Neural cell (in vitro differentiated cells): Measurements from ENCODE around the gene GAB2. TPM values are rescaled to one million over a fixed set of nuclear protein-coding genes. Genes with fewer than 3 reads are reported as not detected.

ENCODE experiments used
- H2AFZ ChIP-seq: fragments of 200-600, 300-800 bp; sonication (generic), shearing (Covaris generic); 2 replicates; pipeline ENCODE4 v1.6.0; 2014; ENCODE audit warnings: low read depth, mild to moderate bottlenecking, antibody characterized with exemption, low read length, moderate library complexity
- H3F3A ChIP-seq: fragments of 200-600 bp; shearing (Covaris generic); 2 replicates; pipeline ENCODE4 v1.6.1; 2016; ENCODE audit warnings: mild to moderate bottlenecking, moderate library complexity, mixed read lengths, antibody characterized with exemption, low read length; ENCODE audit not compliant: insufficient read depth, poor library complexity, severe bottlenecking
- H3K27ac ChIP-seq: fragments of 200-600, 300-800 bp; sonication (generic), shearing (Covaris generic); 2 replicates; pipeline ENCODE4 v1.5.1; 2014; ENCODE audit warnings: mild to moderate bottlenecking, low read length, moderate library complexity
- H3K27me3 ChIP-seq: fragments of 300-800, 200-600 bp; sonication (generic), shearing (Covaris generic); 2 replicates; pipeline ENCODE4 v1.6.0; 2014; ENCODE audit warnings: mild to moderate bottlenecking, low read depth, low read length, moderate library complexity; ENCODE audit not compliant: insufficient read depth
- H3K36me3 ChIP-seq: fragments of 300-800, 200-600 bp; sonication (generic), shearing (Covaris generic); 2 replicates; pipeline ENCODE4 v1.5.1; 2014; ENCODE audit warnings: mild to moderate bottlenecking, antibody characterized with exemption, low read length, moderate library complexity; ENCODE audit not compliant: insufficient read depth
- H3K4me2 ChIP-seq: fragments of 300-800, 200-600 bp; sonication (generic), shearing (Covaris generic); 2 replicates; pipeline ENCODE4 v1.6.0; 2014; ENCODE audit warnings: mild to moderate bottlenecking, low read length
- H3K4me3 ChIP-seq: fragments of 300-800, 200-600 bp; sonication (generic), shearing (Covaris generic); 2 replicates; pipeline ENCODE4 v1.5.1; 2014; ENCODE audit warnings: mild to moderate bottlenecking, low read length, moderate library complexity
- H3K79me2 ChIP-seq: fragments of 200-600 bp; shearing (Covaris generic); replicated peaks from 2 replicates; pipeline ENCODE4 v1.6.0; 2014; ENCODE audit warnings: mild to moderate bottlenecking, low read length, moderate library complexity; ENCODE audit not compliant: insufficient read depth
- H3K9ac ChIP-seq: fragments of 300-800, 200-600 bp; sonication (generic), shearing (Covaris generic); 2 replicates; pipeline ENCODE4 v1.6.1; 2016; ENCODE audit warnings: mild to moderate bottlenecking, low read length, mixed read lengths
- H3K9me2 ChIP-seq: fragments of 200-600 bp; shearing (Covaris generic); 2 replicates; pipeline ENCODE4 v1.6.1; 2016; ENCODE audit warnings: mild to moderate bottlenecking, low read length, mixed read lengths; ENCODE audit not compliant: insufficient read depth
- H3K9me3 ChIP-seq: fragments of 200-600, 300-800 bp; sonication (generic), shearing (Covaris generic); 2 replicates; pipeline ENCODE4 v1.6.1; 2016; ENCODE audit warnings: mild to moderate bottlenecking, mixed run types, low read length, moderate library complexity, mixed read lengths
- H4K20me1 ChIP-seq: fragments of 200-600 bp; shearing (Covaris generic); 2 replicates; pipeline ENCODE4 v1.6.1; 2016; ENCODE audit warnings: mild to moderate bottlenecking, mixed run types; ENCODE audit not compliant: insufficient read depth
- EP300 ChIP-seq: fragments of 450-650 bp; conservative IDR thresholded peaks from 2 replicates; pipeline ENCODE4 v1.6.1; 2014; ENCODE audit warnings: antibody characterized with exemption, mild to moderate bottlenecking, moderate library complexity; ENCODE audit not compliant: poor library complexity, severe bottlenecking
- EZH2 ChIP-seq: fragments of 200-600, 300-800 bp; shearing (Covaris generic), sonication (generic); IDR thresholded peaks from 2 replicates; pipeline ENCODE4 v1.6.1; 2014; ENCODE audit warnings: antibody characterized with exemption, low read length, borderline replicate concordance, mild to moderate bottlenecking; ENCODE audit not compliant: insufficient read depth, poor library complexity, severe bottlenecking
- POLR2AphosphoS5 ChIP-seq: IDR thresholded peaks from 2 replicates; pipeline ENCODE4 v1.6.1; 2012
- polyA plus RNA-seq: library from polyadenylated mRNA; depleted of rRNA; stranded (reverse); fragments of >200 nt; gene quantifications from 2 replicates; pipeline ENCODE4 v1.2.3, GENCODE V29; 2014
- TF ChIP-seq, protein P1 (sequence below): IDR thresholded peaks from 2 replicates; pipeline ENCODE4 v1.6.1; 2012; ENCODE audit warnings: borderline replicate concordance
- TF ChIP-seq, protein P2 (sequence below): fragments of 450-650 bp; IDR thresholded peaks from 2 replicates; pipeline ENCODE4 v1.5.1; 2014; ENCODE audit warnings: antibody characterized with exemption, mild to moderate bottlenecking, moderate library complexity; ENCODE audit not compliant: poor library complexity, severe bottlenecking

The GAB2 gene
- polyA plus RNA-seq, 1 donor from 2014 or later, result 21.9 TPM

GRCh38 chr11:78312712-78313111 is 104.9 kb downstream of the GAB2 start:
- no peaks in the 10 kb centered on the region for H3K36me3 ChIP-seq
- no peaks in the 10 kb centered on the region for H3F3A ChIP-seq
- H3K79me2 ChIP-seq, result peaks cover 21% of the 10 kb centered on the region
- H3K4me3 ChIP-seq, result no peak overlapping the region
- no peaks in the 10 kb centered on the region for H4K20me1 ChIP-seq
- no peak overlapping the region for H3K27ac ChIP-seq
- H3K9ac ChIP-seq, result no peak overlapping the region
- no peak overlapping the region for H2AFZ ChIP-seq
- TF ChIP-seq POLR2AphosphoS5 (no peak), EZH2 (no peak)
- no peaks in the 10 kb centered on the region for H3K9me3 ChIP-seq
- H3K9me2 ChIP-seq, result no peaks in the 10 kb centered on the region
- no peaks in the 10 kb centered on the region for H3K27me3 ChIP-seq
- no peak overlapping the region for H3K4me2 ChIP-seq

DNA sequence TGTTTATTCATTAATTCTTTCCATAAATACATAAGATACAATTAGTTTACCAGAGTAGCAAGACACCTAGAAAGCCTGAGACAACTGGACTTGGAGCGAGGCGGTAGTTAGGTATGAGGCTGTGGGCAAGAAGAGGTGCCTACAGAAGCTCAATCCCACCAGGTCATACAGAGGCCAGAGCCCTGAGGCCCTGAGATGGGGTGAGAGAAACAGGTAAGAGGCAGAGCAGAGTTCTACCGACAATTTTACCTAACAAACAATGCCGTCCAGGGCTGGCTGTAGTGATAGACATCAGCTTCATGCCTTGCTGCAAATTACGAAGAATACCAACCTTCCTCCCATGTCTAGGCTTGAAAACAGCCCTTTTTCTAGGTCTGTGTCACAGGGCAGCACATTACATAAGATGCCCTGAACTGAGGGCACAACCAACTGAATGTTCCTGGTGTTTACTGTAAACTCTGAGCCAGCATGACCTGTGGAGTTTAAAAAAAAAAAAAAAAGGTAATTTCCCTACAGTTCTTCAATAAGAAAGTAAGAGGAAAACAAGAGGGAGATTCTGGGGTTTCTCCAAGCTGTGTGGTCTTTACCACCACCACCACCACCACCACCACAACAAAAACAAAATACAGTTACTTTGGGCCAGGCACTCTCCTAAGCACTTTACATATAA is 105.8 kb downstream of the GAB2 start:
- H3K79me2 ChIP-seq, result peaks cover 25% of the 10 kb centered on the region
- no peak overlapping the region for H3K4me3 ChIP-seq
- H3K9me3 ChIP-seq, result no peaks in the 10 kb centered on the region
- no peaks in the 10 kb centered on the region for H3F3A ChIP-seq
- H2AFZ ChIP-seq, result no peak overlapping the region
- TF ChIP-seq, protein P1, sequence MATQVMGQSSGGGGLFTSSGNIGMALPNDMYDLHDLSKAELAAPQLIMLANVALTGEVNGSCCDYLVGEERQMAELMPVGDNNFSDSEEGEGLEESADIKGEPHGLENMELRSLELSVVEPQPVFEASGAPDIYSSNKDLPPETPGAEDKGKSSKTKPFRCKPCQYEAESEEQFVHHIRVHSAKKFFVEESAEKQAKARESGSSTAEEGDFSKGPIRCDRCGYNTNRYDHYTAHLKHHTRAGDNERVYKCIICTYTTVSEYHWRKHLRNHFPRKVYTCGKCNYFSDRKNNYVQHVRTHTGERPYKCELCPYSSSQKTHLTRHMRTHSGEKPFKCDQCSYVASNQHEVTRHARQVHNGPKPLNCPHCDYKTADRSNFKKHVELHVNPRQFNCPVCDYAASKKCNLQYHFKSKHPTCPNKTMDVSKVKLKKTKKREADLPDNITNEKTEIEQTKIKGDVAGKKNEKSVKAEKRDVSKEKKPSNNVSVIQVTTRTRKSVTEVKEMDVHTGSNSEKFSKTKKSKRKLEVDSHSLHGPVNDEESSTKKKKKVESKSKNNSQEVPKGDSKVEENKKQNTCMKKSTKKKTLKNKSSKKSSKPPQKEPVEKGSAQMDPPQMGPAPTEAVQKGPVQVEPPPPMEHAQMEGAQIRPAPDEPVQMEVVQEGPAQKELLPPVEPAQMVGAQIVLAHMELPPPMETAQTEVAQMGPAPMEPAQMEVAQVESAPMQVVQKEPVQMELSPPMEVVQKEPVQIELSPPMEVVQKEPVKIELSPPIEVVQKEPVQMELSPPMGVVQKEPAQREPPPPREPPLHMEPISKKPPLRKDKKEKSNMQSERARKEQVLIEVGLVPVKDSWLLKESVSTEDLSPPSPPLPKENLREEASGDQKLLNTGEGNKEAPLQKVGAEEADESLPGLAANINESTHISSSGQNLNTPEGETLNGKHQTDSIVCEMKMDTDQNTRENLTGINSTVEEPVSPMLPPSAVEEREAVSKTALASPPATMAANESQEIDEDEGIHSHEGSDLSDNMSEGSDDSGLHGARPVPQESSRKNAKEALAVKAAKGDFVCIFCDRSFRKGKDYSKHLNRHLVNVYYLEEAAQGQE, result no peak
- no peak for TF ChIP-seq EP300
- H3K4me2 ChIP-seq, result no peak overlapping the region
- no peak overlapping the region for H3K9ac ChIP-seq
- H3K36me3 ChIP-seq, result no peaks in the 10 kb centered on the region
- H3K9me2 ChIP-seq, result no peaks in the 10 kb centered on the region
- H3K27me3 ChIP-seq, result no peaks in the 10 kb centered on the region
- no peaks in the 10 kb centered on the region for H4K20me1 ChIP-seq
- no peak overlapping the region for H3K27ac ChIP-seq

DNA sequence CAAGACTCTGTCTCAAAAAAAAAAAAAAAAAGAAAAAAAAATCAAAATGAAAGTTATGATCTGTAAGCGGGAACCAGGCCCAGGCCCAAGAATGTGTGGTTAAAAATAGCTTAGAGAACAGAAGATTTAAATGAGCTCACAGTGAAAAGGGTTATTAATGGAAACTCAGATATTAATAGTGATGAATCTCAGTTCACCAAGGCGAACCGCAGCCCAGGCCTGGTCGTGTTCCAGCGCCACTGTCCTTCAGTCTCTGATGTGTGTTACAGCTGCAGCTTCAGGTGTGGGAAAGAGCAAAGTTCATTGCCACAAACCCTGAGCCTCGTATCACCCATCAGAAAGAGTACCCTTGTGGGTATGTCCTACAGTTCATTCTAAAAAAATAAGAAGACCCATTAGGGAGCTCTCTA is 107.1 kb downstream of the GAB2 start:
- Histone ChIP-seq H3F3A (no peaks in the 10 kb centered on the region), H3K36me3 (no peaks in the 10 kb centered on the region), H3K27ac (no peak overlapping the region), H3K4me3 (no peak overlapping the region), H3K27me3 (no peaks in the 10 kb centered on the region), H3K9ac (no peak overlapping the region), H4K20me1 (no peaks in the 10 kb centered on the region), H3K79me2 (peaks cover 16% of the 10 kb centered on the region), H2AFZ (no peak overlapping the region), H3K9me2 (no peaks in the 10 kb centered on the region), H3K9me3 (no peaks in the 10 kb centered on the region), H3K4me2 (no peak overlapping the region)
- TF ChIP-seq, protein P2, sequence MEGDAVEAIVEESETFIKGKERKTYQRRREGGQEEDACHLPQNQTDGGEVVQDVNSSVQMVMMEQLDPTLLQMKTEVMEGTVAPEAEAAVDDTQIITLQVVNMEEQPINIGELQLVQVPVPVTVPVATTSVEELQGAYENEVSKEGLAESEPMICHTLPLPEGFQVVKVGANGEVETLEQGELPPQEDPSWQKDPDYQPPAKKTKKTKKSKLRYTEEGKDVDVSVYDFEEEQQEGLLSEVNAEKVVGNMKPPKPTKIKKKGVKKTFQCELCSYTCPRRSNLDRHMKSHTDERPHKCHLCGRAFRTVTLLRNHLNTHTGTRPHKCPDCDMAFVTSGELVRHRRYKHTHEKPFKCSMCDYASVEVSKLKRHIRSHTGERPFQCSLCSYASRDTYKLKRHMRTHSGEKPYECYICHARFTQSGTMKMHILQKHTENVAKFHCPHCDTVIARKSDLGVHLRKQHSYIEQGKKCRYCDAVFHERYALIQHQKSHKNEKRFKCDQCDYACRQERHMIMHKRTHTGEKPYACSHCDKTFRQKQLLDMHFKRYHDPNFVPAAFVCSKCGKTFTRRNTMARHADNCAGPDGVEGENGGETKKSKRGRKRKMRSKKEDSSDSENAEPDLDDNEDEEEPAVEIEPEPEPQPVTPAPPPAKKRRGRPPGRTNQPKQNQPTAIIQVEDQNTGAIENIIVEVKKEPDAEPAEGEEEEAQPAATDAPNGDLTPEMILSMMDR, result no peak
- no peak for TF ChIP-seq EP300
